SU-DHL-6 (cell line): ENCODE measurements around the gene ALG3.

ENCODE experiments used
- CTCF ChIP-seq: fragments of 200-600 bp; sonication (generic); IDR thresholded peaks from one replicate; pipeline ENCODE4 v1.5.1; 2017; ENCODE audit warnings: antibody characterized with exemption, mild to moderate bottlenecking, low read length, moderate library complexity; ENCODE audit not compliant: insufficient read depth, poor library complexity, severe bottlenecking
- EZH2phosphoT487 ChIP-seq: fragments of 200-600 bp; sonication (generic), shearing (Covaris generic); conservative IDR thresholded peaks from 2 replicates; pipeline ENCODE4 v1.6.1; 2018; ENCODE audit warnings: mild to moderate bottlenecking, antibody characterized with exemption, low read length, moderate library complexity, mixed read lengths

- no peak for TF ChIP-seq CTCF
- no peak for TF ChIP-seq EZH2phosphoT487
Measured at GRCh38 chr3:184284696-184285095, 35.9 kb upstream of the ALG3 start.
